Mesenchymal stem cell (in vitro differentiated cells and primary cell): ENCODE results near the gene SPOCD1.
A peak's percentile ranks its signal among the peaks of the same experiment; 100 is the strongest.
"Not testable (repeated sequence)": the region's sequence is repeated elsewhere in the genome, so short reads cannot be mapped to it uniquely, and the experiment has no call there.

Experiments
- DNase-seq: peaks from one replicate; pipeline ENCODE4 v3.0.0-alpha.2; 2013
- H2AFZ ChIP-seq: one replicate; pipeline ENCODE4 v1.6.1; 2013; ENCODE audit warnings: low read depth, mild to moderate bottlenecking, control low read depth, inconsistent platforms, low read length, moderate library complexity
- H2AK5ac ChIP-seq: 2 replicates; pipeline ENCODE4 v1.6.1; 2013; ENCODE audit warnings: low read length, moderate library complexity, mild to moderate bottlenecking, inconsistent platforms; ENCODE audit not compliant: severe bottlenecking
- H2BK120ac ChIP-seq: one replicate; pipeline ENCODE4 v1.6.1; 2013; ENCODE audit warnings: low read depth, mild to moderate bottlenecking, inconsistent platforms, low read length, moderate library complexity
- H2BK12ac ChIP-seq, 2 experiments: one replicate each; pipeline ENCODE4 v1.6.1; 2013; ENCODE audit warnings: inconsistent platforms in 2 of 2, low read length in 2 of 2, mild to moderate bottlenecking in 2 of 2, moderate library complexity in 2 of 2, control low read depth in 1 of 2
- H2BK15ac ChIP-seq: one replicate; pipeline ENCODE4 v1.6.1; 2013; ENCODE audit warnings: mild to moderate bottlenecking, low read depth, inconsistent platforms; ENCODE audit not compliant: poor library complexity, severe bottlenecking
- H2BK5ac ChIP-seq: 2 replicates; pipeline ENCODE4 v1.6.1; 2013; ENCODE audit warnings: low read depth, mild to moderate bottlenecking, low read length, control low read depth, inconsistent platforms; ENCODE audit not compliant: poor library complexity, severe bottlenecking
- H3K14ac ChIP-seq, 2 experiments: one replicate each; pipeline ENCODE4 v1.6.1; 2013; ENCODE audit warnings: inconsistent platforms in 2 of 2, low read length in 2 of 2, control low read depth in 1 of 2, mild to moderate bottlenecking in 1 of 2, moderate library complexity in 1 of 2
- H3K18ac ChIP-seq, 2 experiments: one replicate each; pipeline ENCODE4 v1.6.1; 2013; ENCODE audit warnings: inconsistent platforms in 2 of 2, low read length in 2 of 2, control low read depth in 1 of 2, low read depth in 1 of 2, mild to moderate bottlenecking in 1 of 2
- H3K23ac ChIP-seq, 2 experiments: one replicate each; pipeline ENCODE4 v1.6.1; 2013; ENCODE audit warnings: inconsistent platforms in 2 of 2, low read length in 2 of 2, mild to moderate bottlenecking in 2 of 2, moderate library complexity in 2 of 2, control low read depth in 1 of 2
- H3K27ac ChIP-seq: 2 replicates; pipeline ENCODE4 v1.5.1; 2013; ENCODE audit warnings: mild to moderate bottlenecking, moderate library complexity, low read length, control low read depth, inconsistent platforms; ENCODE audit not compliant: poor library complexity, severe bottlenecking
- H3K27me3 ChIP-seq, 2 experiments: 2 replicates each; pipeline versions ENCODE4 v1.6.1 to v1.7.0; 2013; ENCODE audit warnings: low read length in 2 of 2, mild to moderate bottlenecking in 2 of 2, moderate library complexity in 2 of 2, control low read depth in 1 of 2, inconsistent platforms in 1 of 2; ENCODE audit not compliant: control insufficient read depth in 1 of 2, insufficient read depth in 1 of 2
- H3K36me3 ChIP-seq, 2 experiments: 2 replicates each; pipeline versions ENCODE4 v1.6.1 to v1.7.0; 2013; ENCODE audit warnings: low read length in 2 of 2, control low read depth in 1 of 2, inconsistent platforms in 1 of 2, low read depth in 1 of 2, mild to moderate bottlenecking in 1 of 2; ENCODE audit not compliant: insufficient read depth in 2 of 2, control insufficient read depth in 1 of 2
- H3K4ac ChIP-seq, 2 experiments: one replicate each; pipeline ENCODE4 v1.6.1; 2013; ENCODE audit warnings: inconsistent platforms in 2 of 2, low read length in 2 of 2, mild to moderate bottlenecking in 2 of 2, moderate library complexity in 2 of 2, control low read depth in 1 of 2, low read depth in 1 of 2
- H3K4me1 ChIP-seq: 2 replicates; pipeline ENCODE4 v1.6.1; 2013; ENCODE audit warnings: low read depth, low read length, control low read depth; ENCODE audit not compliant: control insufficient read depth, insufficient read depth
- H3K4me2 ChIP-seq: 2 replicates; pipeline ENCODE4 v1.6.1; 2013; ENCODE audit warnings: low read length, mild to moderate bottlenecking, inconsistent platforms; ENCODE audit not compliant: poor library complexity, severe bottlenecking
- H3K4me3 ChIP-seq, 2 experiments: 2 replicates each; pipeline versions ENCODE4 v1.5.1 to v1.7.0; 2013; ENCODE audit warnings: low read length in 2 of 2, mild to moderate bottlenecking in 2 of 2, control low read depth in 1 of 2, low read depth in 1 of 2; ENCODE audit not compliant: insufficient read depth in 1 of 2
- H3K79me1 ChIP-seq: replicated peaks from 2 replicates; pipeline ENCODE4 v1.6.1; 2013; ENCODE audit warnings: mild to moderate bottlenecking, control low read depth, low read length, inconsistent platforms; ENCODE audit not compliant: poor library complexity, severe bottlenecking
- H3K9ac ChIP-seq: 2 replicates; pipeline ENCODE4 v1.7.0; 2013; ENCODE audit warnings: mild to moderate bottlenecking, low read length, moderate library complexity
- H3K9me3 ChIP-seq: 2 replicates; pipeline ENCODE4 v1.7.0; 2013; ENCODE audit warnings: mild to moderate bottlenecking, low read length; ENCODE audit not compliant: control insufficient read depth
- H4K8ac ChIP-seq: one replicate; pipeline ENCODE4 v1.6.1; 2013; ENCODE audit warnings: inconsistent platforms, mild to moderate bottlenecking, low read length, moderate library complexity
- H4K91ac ChIP-seq: one replicate; pipeline ENCODE4 v1.6.1; 2013; ENCODE audit warnings: mild to moderate bottlenecking, low read length, inconsistent platforms
- WGBS: methylation state at CpG from one replicate; pipeline ENCODE4 v1.1.7; 2013; ENCODE audit warnings: mixed read lengths; 5-methylcytosine and 5-hydroxymethylcytosine counted together

Gene SPOCD1

GRCh38 chr1:31822766-31823165, 6.9 kb upstream of the SPOCD1 start:
- 87% methylated on average over 3 of the region's 3 CpGs for WGBS
- no peak overlapping the region for H2AFZ ChIP-seq
- no peaks in the 10 kb centered on the region for H3K36me3 ChIP-seq
- no peak overlapping the region for H2AK5ac ChIP-seq
- H3K27ac ChIP-seq, result no peak overlapping the region
- H2BK12ac ChIP-seq, result no peak overlapping the region
- no peaks in the 10 kb centered on the region for H3K9me3 ChIP-seq
- H4K8ac ChIP-seq, result no peak overlapping the region
- H2BK15ac ChIP-seq, result no peak overlapping the region
- H3K4ac ChIP-seq, result no peak overlapping the region
- no peak overlapping the region for H2BK5ac ChIP-seq
- DNase-seq, result no peak
- H3K27me3 ChIP-seq, result no peaks in the 10 kb centered on the region
- H2BK120ac ChIP-seq, result no peak overlapping the region
- no peak overlapping the region for H3K18ac ChIP-seq
- H3K4me1 ChIP-seq, result no peaks in the 10 kb centered on the region
- no peak overlapping the region for H4K91ac ChIP-seq
- no peaks in the 10 kb centered on the region for H3K79me1 ChIP-seq
- H3K4me3 ChIP-seq, result no peak overlapping the region
- peak overlapping the region; percentile 24 for H3K9ac ChIP-seq
- no peak overlapping the region for H3K23ac ChIP-seq
- no peak overlapping the region for H3K14ac ChIP-seq
- H3K4me2 ChIP-seq, result no peak overlapping the region

GRCh38 chr1:31820196-31820595, 4.4 kb upstream of the SPOCD1 start:
- H3K27me3 ChIP-seq, H3K4me2 ChIP-seq, H2BK15ac ChIP-seq, H2BK12ac ChIP-seq, DNase-seq, H2BK120ac ChIP-seq, H3K36me3 ChIP-seq, H3K27ac ChIP-seq, H3K4me1 ChIP-seq, H3K9ac ChIP-seq, H3K4ac ChIP-seq, H3K79me1 ChIP-seq, H4K8ac ChIP-seq, H3K4me3 ChIP-seq, H2AK5ac ChIP-seq, H3K9me3 ChIP-seq, H3K23ac ChIP-seq, H3K18ac ChIP-seq, H3K14ac ChIP-seq, H2BK5ac ChIP-seq, H4K91ac ChIP-seq, H2AFZ ChIP-seq: not testable (repeated sequence)
- WGBS, result 97% methylated on average over 6 of the region's 7 CpGs

GRCh38 chr1:31818206-31818605, 2.4 kb upstream of the SPOCD1 start:
- Histone ChIP-seq H3K23ac (no peak overlapping the region), H3K14ac (no peak overlapping the region), H2BK5ac (no peak overlapping the region), H3K4me1 (no peaks in the 10 kb centered on the region), H2AK5ac (no peak overlapping the region), H3K9me3 (no peaks in the 10 kb centered on the region), H3K27ac (no peak overlapping the region), H3K27me3 (no peaks in the 10 kb centered on the region), H3K4ac (no peak overlapping the region), H2BK12ac (no peak overlapping the region), H3K4me2 (no peak overlapping the region), H4K8ac (no peak overlapping the region), H3K79me1 (no peaks in the 10 kb centered on the region), H3K4me3 (no peak overlapping the region), H3K9ac (no peak overlapping the region), H2AFZ (no peak overlapping the region), H4K91ac (no peak overlapping the region), H2BK15ac (no peak overlapping the region), H3K36me3 (no peaks in the 10 kb centered on the region), H2BK120ac (no peak overlapping the region), H3K18ac (no peak overlapping the region)
- no CpG with 5 or more reads among the region's 1 CpG for WGBS
- DNase-seq, result no peak

- H3K23ac ChIP-seq, H4K8ac ChIP-seq, H3K27ac ChIP-seq, H3K18ac ChIP-seq, H3K14ac ChIP-seq, H3K9ac ChIP-seq, H3K79me1 ChIP-seq, H3K4me2 ChIP-seq, H3K36me3 ChIP-seq, H3K4ac ChIP-seq, H2BK120ac ChIP-seq, H2BK15ac ChIP-seq, H4K91ac ChIP-seq, H2BK5ac ChIP-seq, H2AFZ ChIP-seq, DNase-seq, H2BK12ac ChIP-seq, H2AK5ac ChIP-seq, H3K9me3 ChIP-seq, H3K4me3 ChIP-seq, H3K4me1 ChIP-seq, H3K27me3 ChIP-seq: not testable (repeated sequence)
- 94% methylated on average over 7 of the region's 8 CpGs for WGBS
Observed at GRCh38 chr1:31816947-31817346, 1.1 kb upstream of the SPOCD1 start.
